H7 (cell line): ENCODE results near the gene SLC39A7. TPM values are rescaled to one million over a fixed set of nuclear protein-coding genes. Genes with fewer than 3 reads are reported as not detected.

Experiments
- DNase-seq: peaks from one replicate; pipeline ENCODE4 v3.0.0; 2012
- H3K27me3 ChIP-seq: 2 replicates; pipeline ENCODE4 v1.6.0; 2011; ENCODE audit warnings: mild to moderate bottlenecking, low read length; ENCODE audit not compliant: control insufficient read depth, insufficient read depth
- H3K36me3 ChIP-seq: replicated peaks from 2 replicates; pipeline ENCODE4 v1.5.1; 2011; ENCODE audit warnings: low read length; ENCODE audit not compliant: control insufficient read depth, insufficient read depth
- H3K4me3 ChIP-seq: 2 replicates; pipeline ENCODE4 v1.5.1; 2011; ENCODE audit warnings: low read depth, mild to moderate bottlenecking, control low read depth, low read length, moderate library complexity; ENCODE audit not compliant: insufficient read depth
- total RNA-seq: library from RNA; depleted of rRNA; stranded (reverse); fragments of >200 nt; shearing (Covaris generic); gene quantifications from 2 replicates; pipeline ENCODE4 v1.2.3, GENCODE V29; 2014

The SLC39A7 gene
- total RNA-seq, 1 experiment from 2014 or later = 96.3 TPM

GRCh38 chr6:33166811-33167210 lies 33.9 kb upstream of the SLC39A7 start:
- Histone ChIP-seq H3K27me3 (peaks cover 12% of the 10 kb centered on the region), H3K36me3 (no peaks in the 10 kb centered on the region), H3K4me3 (no peak overlapping the region)
- DNase-seq = peak; percentile 38

DNA sequence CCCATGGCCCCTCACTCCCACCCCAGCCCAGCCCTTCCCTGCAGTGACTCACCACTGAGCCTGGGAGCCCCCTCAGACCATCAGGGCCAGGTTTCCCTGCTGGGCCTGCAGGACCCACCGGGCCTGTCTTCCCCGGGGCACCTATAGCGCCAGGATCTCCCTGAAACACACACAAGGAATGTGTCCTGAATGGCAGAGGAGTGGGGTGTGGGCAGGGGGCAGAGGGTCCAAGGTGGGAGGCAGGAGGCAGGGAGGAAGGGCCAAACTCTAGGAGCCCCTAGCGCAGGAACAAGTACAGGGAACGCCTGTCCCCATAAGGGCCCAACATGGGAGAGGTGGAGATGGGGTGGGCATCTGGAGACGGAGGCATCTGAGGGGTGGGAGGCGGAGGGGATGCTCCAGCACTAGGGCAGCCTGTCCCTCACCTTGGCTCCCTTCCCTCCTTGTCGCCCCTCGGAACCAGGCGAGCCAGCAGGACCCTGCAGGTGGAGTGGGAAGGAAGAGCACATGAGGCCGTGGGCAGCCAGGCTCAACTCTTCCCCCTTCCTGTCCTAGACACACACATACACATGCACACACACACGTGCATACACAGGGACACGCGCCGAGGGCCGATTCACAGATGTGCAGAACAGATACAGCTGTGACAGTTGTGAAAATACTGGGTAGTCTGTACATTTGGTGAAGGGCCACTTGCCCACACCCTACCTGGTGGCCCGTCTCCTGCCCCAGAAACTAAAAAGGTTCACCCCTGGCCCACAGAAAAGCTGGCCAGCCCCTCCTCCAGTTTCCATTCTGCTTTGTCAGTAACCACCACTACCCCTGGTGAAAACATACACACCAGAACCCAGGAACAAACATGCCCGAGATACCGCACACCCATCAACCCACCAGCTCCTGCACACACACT lies 33.0 kb upstream of the SLC39A7 start:
- peak; percentile 47 for DNase-seq
- H3K36me3 ChIP-seq = no peaks in the 10 kb centered on the region
- H3K4me3 ChIP-seq = no peak overlapping the region
- peaks cover 4% of the 10 kb centered on the region; the same call in 1 of the 2 replicates for H3K27me3 ChIP-seq

DNA sequence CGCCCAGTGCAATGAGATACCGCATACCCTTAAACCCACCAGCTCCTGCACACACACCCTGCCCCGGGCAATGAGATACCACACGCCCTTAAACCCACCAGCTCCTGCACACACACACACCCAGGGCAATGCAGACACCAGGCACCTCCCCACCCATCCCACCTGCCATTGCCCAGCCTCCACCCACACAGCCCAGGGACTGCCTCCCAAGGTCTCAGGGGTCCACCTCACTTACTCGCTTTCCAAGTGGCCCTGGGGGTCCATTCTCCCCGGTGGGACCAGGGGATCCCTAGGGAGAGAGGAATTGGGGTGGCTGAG lies 32.4 kb upstream of the SLC39A7 start:
- Histone ChIP-seq H3K4me3 (no peak overlapping the region), H3K36me3 (no peaks in the 10 kb centered on the region), H3K27me3 (peaks cover 4% of the 10 kb centered on the region; the same call in 1 of the 2 replicates)
- DNase-seq = no peak

- Histone ChIP-seq H3K27me3 (peaks cover 2% of the 10 kb centered on the region; the same call in 1 of the 2 replicates), H3K4me3 (no peak overlapping the region), H3K36me3 (no peaks in the 10 kb centered on the region)
- DNase-seq = peak; percentile 31
Measured at GRCh38 chr6:33168639-33169038, 32.0 kb upstream of the SLC39A7 start.

GRCh38 chr6:33169291-33170175 lies 31.1 kb upstream of the SLC39A7 start:
- no peaks in the 10 kb centered on the region; the same call in 1 of the 2 replicates for H3K27me3 ChIP-seq
- no peaks in the 10 kb centered on the region for H3K36me3 ChIP-seq
- no peak overlapping the region for H3K4me3 ChIP-seq
- peak; percentile 36 for DNase-seq

- peak; percentile 42 for DNase-seq
- Histone ChIP-seq H3K27me3 (no peaks in the 10 kb centered on the region; the same call in 1 of the 2 replicates), H3K36me3 (no peaks in the 10 kb centered on the region), H3K4me3 (no peak overlapping the region)
Measured at GRCh38 chr6:33170176-33171015, 30.3 kb upstream of the SLC39A7 start.

GRCh38 chr6:33171016-33171879 lies 29.4 kb upstream of the SLC39A7 start:
- Histone ChIP-seq H3K27me3 (peaks cover 2% of the 10 kb centered on the region; the same call in 1 of the 2 replicates), H3K36me3 (no peaks in the 10 kb centered on the region), H3K4me3 (no peak overlapping the region)
- DNase-seq = peak; percentile 62

- Histone ChIP-seq H3K36me3 (no peaks in the 10 kb centered on the region), H3K4me3 (no peak overlapping the region), H3K27me3 (peaks cover 2% of the 10 kb centered on the region; the same call in 1 of the 2 replicates)
- peak; percentile 49 for DNase-seq
Measured at GRCh38 chr6:33171880-33172687, 28.6 kb upstream of the SLC39A7 start.

GRCh38 chr6:33172688-33173534 lies 27.8 kb upstream of the SLC39A7 start:
- H3K27me3 ChIP-seq = peaks cover 2% of the 10 kb centered on the region; the same call in 1 of the 2 replicates
- no peak overlapping the region for H3K4me3 ChIP-seq
- DNase-seq = peak; percentile 94
- H3K36me3 ChIP-seq = no peaks in the 10 kb centered on the region

- DNase-seq = peak; percentile 46
- H3K4me3 ChIP-seq = no peak overlapping the region
- H3K36me3 ChIP-seq = no peaks in the 10 kb centered on the region
Measured at GRCh38 chr6:33173535-33174180, 27.0 kb upstream of the SLC39A7 start.

GRCh38 chr6:33174784-33175183 lies 25.9 kb upstream of the SLC39A7 start:
- Histone ChIP-seq H3K36me3 (no peaks in the 10 kb centered on the region), H3K4me3 (no peak overlapping the region), H3K27me3 (peaks cover 2% of the 10 kb centered on the region; the same call in 1 of the 2 replicates)
- DNase-seq = no peak

More at GRCh38 chr6:33173535-33174180, 27.0 kb upstream of the SLC39A7 start:
- H3K27me3 ChIP-seq = peaks cover 2% of the 10 kb centered on the region; the same call in 1 of the 2 replicates
